Liver (tissue), 9 donors: Measurements from ENCODE around the gene CSTPP1. TPM values are rescaled to one million over a fixed set of nuclear protein-coding genes. Genes with fewer than 3 reads are reported as not detected.

Source experiments
- DNase-seq: peaks from one replicate; pipeline ENCODE4 v3.0.0-alpha.2; 2017; ENCODE audit warnings: low spot score
- H3K27ac ChIP-seq, 2 donors: one replicate each; pipeline ENCODE4 v1.7.0; 2013; ENCODE audit warnings: inconsistent platforms in 2 of 2, low read length in 2 of 2, control low read depth in 1 of 2, low read depth in 1 of 2, mild to moderate bottlenecking in 1 of 2
- H3K27me3 ChIP-seq, 4 donors: one replicate each; pipeline versions ENCODE4 v1.6.1 to v1.7.0; 2013; ENCODE audit warnings: low read length in 3 of 4, inconsistent platforms in 1 of 4, mild to moderate bottlenecking in 1 of 4, moderate library complexity in 1 of 4; ENCODE audit not compliant: control insufficient read depth in 4 of 4, insufficient read depth in 4 of 4
- H3K36me3 ChIP-seq, 4 donors: one replicate each; pipeline versions ENCODE4 v1.6.1 to v1.7.0; 2013; ENCODE audit warnings: low read length in 3 of 4, mild to moderate bottlenecking in 3 of 4, low read depth in 1 of 4, moderate library complexity in 1 of 4; ENCODE audit not compliant: control insufficient read depth in 4 of 4, insufficient read depth in 3 of 4
- H3K4me1 ChIP-seq, 4 donors: one replicate each; pipeline versions ENCODE4 v1.6.1 to v1.7.0; 2013; ENCODE audit warnings: low read length in 3 of 4, mild to moderate bottlenecking in 3 of 4, moderate library complexity in 1 of 4; ENCODE audit not compliant: control insufficient read depth in 4 of 4, insufficient read depth in 4 of 4
- H3K4me3 ChIP-seq, 3 donors: one replicate each; pipeline versions ENCODE4 v1.6.1 to v1.7.0; 2013; ENCODE audit warnings: low read length in 3 of 3, control low read depth in 1 of 3, low read depth in 1 of 3, mild to moderate bottlenecking in 1 of 3
- H3K9ac ChIP-seq, 2 donors: one replicate each; pipeline ENCODE4 v1.7.0; 2013; ENCODE audit warnings: low read length in 2 of 2, mild to moderate bottlenecking in 2 of 2, moderate library complexity in 2 of 2, control low read depth in 1 of 2, low read depth in 1 of 2
- H3K9me3 ChIP-seq, 4 donors: one replicate each; pipeline versions ENCODE4 v1.6.1 to v1.7.0; 2013; ENCODE audit warnings: low read length in 3 of 4; ENCODE audit not compliant: control insufficient read depth in 4 of 4
- ATF3 ChIP-seq: IDR thresholded peaks from 2 replicates; pipeline ENCODE4 v1.6.1; 2016; ENCODE audit warnings: antibody characterized with exemption
- CTCF ChIP-seq: fragments of 150-350 bp; IDR thresholded peaks from 2 replicates; pipeline ENCODE4 v1.5.1; 2017; ENCODE audit warnings: improper control_type of control experiment, low read depth, low read length; ENCODE audit not compliant: missing input control
- EGR1 ChIP-seq, 2 donors: IDR thresholded peaks; 2 replicates each; pipeline ENCODE4 v1.6.1; 2016 to 2018; ENCODE audit warnings: antibody characterized with exemption in 2 of 2, low read depth in 2 of 2
- FOXA1 ChIP-seq: IDR thresholded peaks from 2 replicates; pipeline ENCODE4 v1.6.1; 2016; ENCODE audit warnings: antibody characterized with exemption
- FOXA2 ChIP-seq: IDR thresholded peaks from 2 replicates; pipeline ENCODE4 v1.6.1; 2016; ENCODE audit warnings: antibody characterized with exemption
- GABPA ChIP-seq, 2 donors: IDR thresholded peaks in 1 of 2; conservative IDR thresholded peaks in 1 of 2; 2 replicates each; pipeline ENCODE4 v1.6.1; 2016; ENCODE audit warnings: antibody characterized with exemption in 2 of 2, mild to moderate bottlenecking in 1 of 2, moderate library complexity in 1 of 2
- HNF4G ChIP-seq: IDR thresholded peaks from 2 replicates; pipeline ENCODE4 v1.6.1; 2016; ENCODE audit warnings: antibody characterized with exemption
- JUND ChIP-seq, 2 donors: IDR thresholded peaks; 2 replicates each; pipeline ENCODE4 v1.6.1; 2016; ENCODE audit warnings: antibody characterized with exemption in 2 of 2
- MAX ChIP-seq: IDR thresholded peaks from 2 replicates; pipeline ENCODE4 v1.6.1; 2016; ENCODE audit warnings: antibody characterized with exemption
- NR2F2 ChIP-seq: IDR thresholded peaks from 2 replicates; pipeline ENCODE4 v1.6.1; 2016; ENCODE audit warnings: antibody characterized with exemption
- RAD21 ChIP-seq, 2 donors: IDR thresholded peaks; 2 replicates each; pipeline ENCODE4 v1.6.1; 2016; ENCODE audit warnings: antibody characterized with exemption in 2 of 2, mild to moderate bottlenecking in 2 of 2
- REST ChIP-seq: IDR thresholded peaks from 2 replicates; pipeline ENCODE4 v1.6.1; 2016; ENCODE audit warnings: antibody characterized with exemption, mild to moderate bottlenecking
- RXRA ChIP-seq, 2 donors: IDR thresholded peaks; 2 replicates each; pipeline ENCODE4 v1.6.1; 2017 to 2018; ENCODE audit warnings: antibody characterized with exemption in 2 of 2, mild to moderate bottlenecking in 1 of 2
- SP1 ChIP-seq: IDR thresholded peaks from 2 replicates; pipeline ENCODE4 v1.6.1; 2018; ENCODE audit warnings: antibody characterized with exemption, mild to moderate bottlenecking
- TAF1 ChIP-seq: conservative IDR thresholded peaks from 2 replicates; pipeline ENCODE4 v1.6.1; 2016; ENCODE audit warnings: antibody characterized with exemption, mild to moderate bottlenecking
- YY1 ChIP-seq: IDR thresholded peaks from 2 replicates; pipeline ENCODE4 v1.6.1; 2016; ENCODE audit warnings: antibody characterized with exemption, mild to moderate bottlenecking
- ZBTB33 ChIP-seq: IDR thresholded peaks from 2 replicates; pipeline ENCODE4 v1.6.1; 2016; ENCODE audit warnings: antibody characterized with exemption
- WGBS: extraction: QIAGEN DNeasy Blood & Tissue Kit; methylation state at CpG from one replicate; pipeline ENCODE4 v1.1.7; 2013; 5-methylcytosine and 5-hydroxymethylcytosine counted together
- polyA plus RNA-seq, 2 donors: library from polyadenylated mRNA; stranded (reverse) in 1 of 2; unstranded in 1 of 2; fragments of 200-250 nt in 1 of 2; fragments of >200 nt in 1 of 2; fragmentation: Nextera tagmentation in 1 of 2; extraction: Ambion mirVana in 1 of 2; gene quantifications; one replicate each; pipeline versions ENCODE4 v1.2.1 to v1.2.3, GENCODE V29; 2013 to 2015
- total RNA-seq, 2 donors: library from RNA; depleted of rRNA; stranded (reverse); fragments of >200 nt; gene quantifications; one replicate each; pipeline ENCODE4 v1.2.3, GENCODE V29; 2014
- donor health status: healthy.
- donor health status: healthy.
- donor health status: healthy.
- donor health status: healthy.
- donor health status: healthy.

The CSTPP1 gene
- total and polyA plus RNA-seq, 4 donors, result 5.4 to 6.6 (median 5.7) TPM

- no peaks in the 10 kb centered on the region for H3K36me3 ChIP-seq
- no peak overlapping the region for H3K9ac ChIP-seq
- H3K4me3 ChIP-seq, result no peak overlapping the region
- no peak for DNase-seq
- H3K27me3 ChIP-seq, result no peaks in the 10 kb centered on the region
- H3K4me1 ChIP-seq, result no peaks in the 10 kb centered on the region
- no peak for TF ChIP-seq EGR1 (IDR thresholded peaks at IDR 0.05; ENCODE audit: low read depth in 2 of 2)
- no peak for TF ChIP-seq HNF4G
- no peak for TF ChIP-seq MAX
- TF ChIP-seq GABPA (IDR thresholded peaks at IDR 0.05 in 1 of 2, conservative IDR thresholded peaks at IDR 0.05 in 1 of 2), result no peak
- no peak for TF ChIP-seq SP1
- TF ChIP-seq RAD21 (IDR thresholded peaks at IDR 0.05), result no peak
- TF ChIP-seq NR2F2, result no peak
- TF ChIP-seq TAF1, result no peak
- no peak for TF ChIP-seq CTCF
- TF ChIP-seq YY1, result no peak
- no peak for TF ChIP-seq FOXA2
- TF ChIP-seq ZBTB33, result no peak
- TF ChIP-seq RXRA (IDR thresholded peaks at IDR 0.05), result no peak
- no peak for TF ChIP-seq JUND (IDR thresholded peaks at IDR 0.05)
- TF ChIP-seq FOXA1, result no peak
- no peak for TF ChIP-seq REST
- no peak for TF ChIP-seq ATF3
- 98% methylated on average over 4 of the region's 4 CpGs for WGBS
- no peaks in the 10 kb centered on the region for H3K9me3 ChIP-seq
- H3K27ac ChIP-seq, result no peak overlapping the region
Measured at GRCh38 chr11:46907606-46908005, 29.0 kb upstream of the CSTPP1 start.
